GM12872 (cell line): ENCODE results near the gene THSD7B.

Source experiments
- CTCF ChIP-seq: IDR thresholded peaks from 3 replicates; pipeline ENCODE4 v1.5.1; 2011; ENCODE audit warnings: low read depth, mild to moderate bottlenecking, low read length, moderate library complexity; ENCODE audit not compliant: insufficient read depth

The THSD7B gene

GRCh38 chr2:136935119-136935518 lies 169.8 kb downstream of the THSD7B start:
- no peak for TF ChIP-seq CTCF

- TF ChIP-seq CTCF: no peak
Measured at GRCh38 chr2:136956050-136956449, 190.7 kb downstream of the THSD7B start.

- no peak for TF ChIP-seq CTCF
Measured at GRCh38 chr2:136957044-136957443, 191.7 kb downstream of the THSD7B start.

GRCh38 chr2:136962105-136962725 lies 196.9 kb downstream of the THSD7B start:
- TF ChIP-seq CTCF: no peak

- TF ChIP-seq CTCF: no peak
Measured at GRCh38 chr2:136966485-136966884, 201.1 kb downstream of the THSD7B start.

GRCh38 chr2:136980303-136980702 lies 215.0 kb downstream of the THSD7B start:
- no peak for TF ChIP-seq CTCF

GRCh38 chr2:136985044-136985443 lies 219.7 kb downstream of the THSD7B start:
- TF ChIP-seq CTCF: no peak
